HG02623 (cell line): ENCODE data around the gene SORCS2.

Experiments
- ATAC-seq: cut with Tn5 transposase; IDR thresholded peaks from one replicate; pipeline ENCODE4 v1.9.1; 2021; ENCODE audit warnings: moderate library complexity; ENCODE audit not compliant: unreplicated experiment

SORCS2 gene

DNA sequence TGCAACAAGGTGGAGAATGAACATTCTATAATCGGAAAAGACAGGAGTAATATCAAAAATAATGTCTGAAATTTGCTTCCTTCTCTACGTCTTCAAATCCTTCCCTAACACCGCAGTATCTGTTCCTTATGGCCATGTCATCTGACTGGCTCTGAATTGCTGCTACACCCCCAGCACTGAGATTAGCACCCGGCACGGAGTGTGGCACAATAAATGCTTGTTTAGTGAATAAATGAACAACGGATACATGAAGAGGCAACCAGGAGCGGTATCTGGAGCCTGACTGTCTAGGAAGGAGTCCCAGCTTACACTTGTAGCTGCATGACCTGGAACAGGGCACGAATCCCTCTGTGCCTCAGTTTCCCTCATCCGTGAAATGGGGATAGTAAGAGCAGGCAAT, 583.1 kb downstream of the SORCS2 start:
- no peak for ATAC-seq

DNA sequence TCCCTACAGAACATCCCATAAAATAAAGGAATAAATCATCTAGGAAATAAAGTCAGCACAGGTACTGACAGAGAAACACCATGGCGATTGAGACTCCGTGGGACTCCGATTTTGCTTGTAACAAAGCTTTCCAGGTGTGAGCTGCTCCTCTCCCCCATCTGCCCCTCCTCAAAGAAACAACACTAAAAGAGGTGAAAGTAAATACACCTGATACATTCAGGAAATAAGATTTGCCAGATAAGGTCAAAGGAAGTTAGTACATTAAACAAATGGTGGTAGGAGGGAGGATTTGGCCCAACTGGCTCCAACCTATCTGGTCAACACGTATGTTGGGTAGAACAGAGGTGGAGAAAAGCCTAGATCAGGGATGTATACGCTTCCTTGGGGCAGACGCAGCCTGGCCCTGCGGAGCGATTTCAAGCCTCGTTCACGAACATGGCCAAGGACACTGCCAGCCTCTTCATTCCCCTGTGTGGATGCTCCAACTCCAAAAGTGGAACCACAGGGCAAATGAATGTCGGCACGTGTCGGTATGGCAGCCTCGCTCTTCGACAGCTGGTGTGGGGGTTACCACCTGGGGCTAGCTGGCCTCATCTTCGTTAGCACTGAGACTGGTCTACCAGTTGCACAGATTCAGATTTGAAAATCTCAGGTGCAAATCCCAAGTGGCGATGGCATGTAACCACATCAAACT, 584.8 kb downstream of the SORCS2 start:
- ATAC-seq: no peak

- ATAC-seq: no peak
Observed at GRCh38 chr4:7777871-7778509, 585.7 kb downstream of the SORCS2 start.

- ATAC-seq: no peak
Observed at GRCh38 chr4:7778510-7779431, 586.4 kb downstream of the SORCS2 start.

GRCh38 chr4:7779432-7779768, 587.1 kb downstream of the SORCS2 start:
- no peak for ATAC-seq

DNA sequence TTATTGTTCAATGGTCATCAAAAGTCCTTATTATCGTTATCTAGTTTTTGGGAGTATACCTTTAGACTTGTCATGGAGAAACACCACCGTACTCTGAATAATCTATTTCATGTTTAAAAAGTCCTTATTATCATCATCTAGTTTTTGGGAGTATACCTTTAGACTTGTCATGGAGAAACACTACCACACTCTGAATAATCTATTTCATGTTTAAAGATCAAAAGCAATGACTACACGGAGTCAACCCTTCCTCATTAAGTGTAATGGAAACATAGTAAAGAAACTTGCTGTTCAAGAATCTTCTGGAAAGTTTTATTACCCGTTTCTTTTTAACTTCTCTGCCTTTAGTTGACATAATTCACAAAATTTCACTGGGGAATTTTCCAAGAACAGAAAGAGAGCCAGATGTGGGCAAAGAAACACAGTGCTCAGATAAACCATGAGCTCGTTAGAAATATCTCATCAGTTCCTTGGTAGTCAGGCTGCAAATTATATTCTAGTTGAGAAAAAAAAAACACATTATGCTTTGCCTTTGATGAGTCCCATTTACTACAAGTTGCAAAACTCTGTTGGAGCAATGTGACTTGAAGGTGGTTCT, 588.5 kb downstream of the SORCS2 start:
- no peak for ATAC-seq

GRCh38 chr4:7781366-7781765, 589.0 kb downstream of the SORCS2 start:
- no peak for ATAC-seq

GRCh38 chr4:7781993-7782392, 589.7 kb downstream of the SORCS2 start:
- no peak for ATAC-seq

DNA sequence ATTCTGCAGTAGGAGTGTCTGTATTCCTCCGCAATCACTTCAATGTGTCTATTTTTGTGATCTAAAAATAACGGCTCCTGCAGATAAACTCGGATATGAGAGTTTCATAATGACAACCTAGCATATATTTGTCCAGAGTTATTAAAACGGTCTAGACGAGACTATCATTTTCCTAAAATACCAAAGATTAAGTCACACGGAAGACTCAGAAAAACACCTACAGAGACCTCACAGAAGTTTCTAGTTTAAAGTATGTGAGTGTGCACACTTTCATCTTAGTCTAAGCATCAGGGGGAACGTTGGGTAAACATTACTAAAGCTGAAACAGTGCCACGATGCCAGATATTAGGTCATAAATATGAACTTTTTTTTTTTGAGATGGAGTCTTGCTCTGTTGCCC, 590.4 kb downstream of the SORCS2 start:
- ATAC-seq: no peak

DNA sequence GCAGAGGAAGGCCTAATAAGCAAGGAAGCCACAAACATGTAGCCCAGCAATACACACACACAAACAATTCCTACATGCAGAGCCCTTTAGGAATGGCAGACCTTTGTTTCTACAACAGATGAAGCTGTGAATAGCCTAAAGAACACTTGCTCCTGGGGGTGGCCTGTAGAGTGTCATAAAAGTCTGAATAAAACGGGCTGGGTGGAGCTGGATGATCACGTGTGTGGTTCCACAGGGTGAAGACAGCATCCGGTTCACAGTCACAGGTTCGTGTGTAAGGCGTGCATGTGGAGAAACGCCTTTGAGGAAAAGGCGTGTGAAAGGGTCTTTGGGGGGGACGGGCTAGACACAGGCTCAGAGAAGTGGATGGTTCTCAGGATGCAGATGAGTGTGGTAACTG, 591.2 kb downstream of the SORCS2 start:
- ATAC-seq: no peak

GRCh38 chr4:7784131-7784870, 592.0 kb downstream of the SORCS2 start:
- no peak for ATAC-seq

DNA sequence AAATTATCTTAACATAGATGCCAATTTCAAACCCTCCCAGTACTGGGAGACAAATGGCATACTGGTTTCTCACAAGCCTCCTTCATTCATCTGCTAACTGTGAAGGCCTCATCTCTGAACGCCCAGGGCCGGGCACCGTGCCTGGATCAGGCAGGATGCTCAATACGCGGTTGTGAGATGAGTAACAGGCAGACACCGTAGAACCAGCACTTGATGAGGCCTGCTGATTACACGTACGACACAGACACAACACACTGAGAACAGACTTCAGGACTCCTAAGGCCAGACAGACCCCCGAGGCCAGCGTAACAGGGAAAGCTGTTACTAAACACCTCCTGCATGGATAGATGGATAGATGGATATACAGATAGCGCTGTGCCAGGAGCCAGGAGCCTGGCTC, 592.7 kb downstream of the SORCS2 start:
- ATAC-seq: no peak

DNA sequence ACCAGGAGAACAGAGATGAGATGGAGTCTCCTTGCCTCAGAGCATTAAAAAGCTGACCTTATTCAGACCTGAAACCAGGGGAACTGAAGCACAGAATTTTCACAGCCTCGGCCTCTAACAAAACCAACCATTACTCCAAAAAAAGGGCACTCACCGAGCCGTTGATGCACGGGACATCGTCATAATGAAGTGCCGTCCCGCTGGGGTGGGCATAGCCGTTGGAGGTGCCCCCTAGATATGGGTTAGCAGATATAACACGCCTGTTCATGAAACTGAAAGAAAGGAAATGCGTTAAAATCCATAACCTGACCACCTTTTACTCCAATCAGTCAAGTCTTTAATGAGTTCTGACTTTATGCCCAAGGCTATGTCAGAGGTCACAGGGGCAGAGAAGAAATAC, 593.7 kb downstream of the SORCS2 start:
- ATAC-seq: no peak

- no peak for ATAC-seq
Observed at GRCh38 chr4:7786517-7786916, 594.2 kb downstream of the SORCS2 start.

DNA sequence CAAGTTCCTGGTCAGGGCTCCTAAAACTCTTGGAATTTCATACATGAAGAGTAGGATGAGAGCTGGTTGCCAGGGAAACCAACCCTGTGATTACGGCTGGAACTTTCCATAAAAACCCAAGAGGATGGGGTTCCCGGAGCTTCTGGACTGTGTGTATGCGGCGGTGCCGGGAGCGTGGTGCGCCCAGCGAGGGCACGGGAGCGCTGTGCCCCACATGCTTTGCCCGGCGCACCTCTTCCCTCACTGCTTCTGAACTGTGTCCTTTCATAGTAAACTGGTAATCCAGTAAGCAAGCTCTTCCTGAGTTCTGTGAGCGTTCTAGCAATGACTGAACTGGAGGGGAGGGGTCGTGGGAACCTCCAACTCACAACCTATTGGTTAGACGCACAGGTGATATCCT, 594.7 kb downstream of the SORCS2 start:
- no peak for ATAC-seq

DNA sequence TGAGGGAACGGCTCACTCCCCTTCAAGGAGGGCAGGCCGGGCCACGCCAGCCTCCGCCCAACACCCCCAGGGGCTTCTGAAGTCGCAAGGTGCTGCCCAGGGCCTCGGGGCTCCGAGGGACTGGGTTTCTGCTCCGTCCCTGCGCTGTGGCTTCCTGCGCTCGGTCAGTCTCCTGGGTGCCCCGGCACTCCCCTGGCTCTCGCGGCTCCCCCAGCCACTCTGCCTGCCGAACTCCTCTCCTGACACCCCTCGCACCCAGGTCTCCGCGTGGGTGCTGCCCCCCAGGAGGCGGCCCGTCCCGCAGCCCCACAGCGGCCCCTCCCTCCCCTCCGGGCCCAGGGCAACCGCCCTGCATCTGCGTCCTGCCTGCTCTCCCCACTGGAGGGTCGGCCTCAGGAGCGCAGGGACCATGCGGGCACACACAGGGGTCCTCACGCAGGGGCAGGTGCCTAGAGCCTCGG, 595.4 kb downstream of the SORCS2 start:
- no peak for ATAC-seq

- no peak for ATAC-seq
Observed at GRCh38 chr4:7788193-7788592, 595.9 kb downstream of the SORCS2 start.

DNA sequence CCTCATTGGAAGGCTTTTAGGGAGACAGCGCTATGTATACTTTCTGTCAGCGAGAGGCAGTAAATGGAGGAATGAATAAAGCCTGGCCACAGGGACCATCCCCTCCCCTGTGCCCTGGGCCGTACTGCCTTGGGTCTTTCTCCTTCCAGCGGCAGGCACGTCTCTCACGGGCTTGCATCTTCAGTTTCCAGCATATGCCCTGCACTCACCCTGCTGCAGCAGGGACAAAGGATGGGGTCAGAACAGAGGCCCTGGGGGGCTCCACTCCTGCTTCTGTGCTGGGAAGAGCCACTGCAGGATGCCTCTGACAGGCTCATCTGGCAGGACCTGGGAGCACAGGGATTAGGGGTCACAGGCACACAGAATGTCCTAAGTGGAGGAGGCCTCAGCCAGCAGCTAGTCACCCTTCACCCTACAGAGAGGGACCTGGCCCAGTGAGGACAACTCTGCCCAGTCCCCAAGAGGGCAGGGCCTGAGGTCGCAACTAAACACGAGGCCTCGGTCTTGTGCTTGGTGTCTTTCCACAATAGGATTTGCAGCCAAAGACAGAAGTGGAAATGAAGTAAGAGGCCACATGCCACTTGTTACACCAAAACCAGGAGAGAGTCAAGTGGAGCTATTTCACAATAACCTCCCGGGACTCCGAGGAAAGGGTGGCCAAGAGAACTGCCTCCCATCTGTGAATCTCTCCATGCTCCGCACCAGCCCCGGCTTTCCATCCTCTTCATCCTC, 596.5 kb downstream of the SORCS2 start:
- ATAC-seq: no peak

GRCh38 chr4:7790023-7790422, 597.7 kb downstream of the SORCS2 start:
- ATAC-seq: no peak

DNA sequence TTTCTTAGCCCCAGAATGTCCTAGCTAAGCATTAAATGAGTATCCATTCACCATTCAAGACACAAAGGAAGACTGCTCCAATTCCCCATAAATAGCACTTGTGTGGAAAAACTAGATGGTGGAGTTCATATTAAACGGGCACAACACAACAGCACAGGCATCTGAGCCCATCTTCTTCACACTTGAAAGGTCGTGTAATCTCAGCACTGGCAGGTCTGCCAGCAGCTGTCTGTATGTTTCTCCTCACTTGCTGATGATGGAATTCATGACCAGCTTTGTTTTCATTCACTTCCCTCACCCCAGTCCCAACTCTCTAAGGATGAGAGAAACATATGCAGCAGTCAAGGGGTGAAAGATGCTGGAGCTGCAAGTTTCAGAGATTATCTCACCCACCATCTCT, 598.7 kb downstream of the SORCS2 start:
- ATAC-seq: no peak
